Measurements from ENCODE around the gene USP12. TPM values are rescaled to one million over a fixed set of nuclear protein-coding genes. Genes with fewer than 3 reads are reported as not detected.

Gene USP12
- total and polyA plus RNA-seq, 10 donors, result 13.3 to 37.3 (median 28.3) TPM

DNA sequence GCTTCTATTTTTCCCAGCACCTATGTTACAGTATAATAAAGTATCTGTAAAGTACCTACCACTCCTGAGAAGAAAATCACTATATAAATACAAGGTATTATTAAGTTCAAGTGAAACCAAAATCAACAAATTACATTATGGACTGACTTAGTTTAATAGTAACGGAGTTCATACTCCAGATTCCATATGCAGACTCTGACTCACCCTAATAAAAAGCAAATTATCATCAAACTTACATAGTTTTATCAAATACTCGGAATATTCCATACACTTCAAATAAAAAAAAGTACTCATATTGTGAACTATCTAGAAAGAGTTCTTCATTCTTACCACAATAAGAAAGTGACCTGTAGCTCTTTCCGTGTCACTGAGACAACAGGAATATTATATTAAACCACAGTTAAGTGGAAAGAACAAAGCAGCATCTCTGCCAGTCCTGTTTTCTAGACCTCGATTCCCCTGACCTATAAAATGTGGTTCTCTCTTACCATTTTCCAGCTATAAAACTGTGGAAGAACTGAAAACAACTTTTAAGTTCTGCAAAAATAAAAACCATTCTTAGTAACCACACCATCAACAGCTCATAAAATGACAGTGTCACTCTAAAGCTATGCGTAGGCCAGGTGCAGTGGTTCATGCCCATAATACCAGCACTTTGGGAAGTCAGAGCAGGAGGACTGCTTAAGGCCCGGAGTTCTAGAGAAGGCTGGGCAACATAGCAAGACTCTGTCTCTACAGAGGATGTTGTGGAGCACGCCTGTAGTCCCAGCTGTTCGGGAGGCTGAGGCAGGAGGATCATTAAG, 42.6 kb downstream of the USP12 start:
- Histone ChIP-seq H3K9me3 (peaks cover 0 to 24% (median 14%) of the 10 kb centered on the region in 8 donors), H3K4me3 (no peak overlapping the region), H3K27me3 (replicated peaks in 1 of 7) (no peaks in the 10 kb centered on the region), H3K27ac (no peak overlapping the region), H3K36me3 (peaks cover 0 to 10% (median 0%) of the 10 kb centered on the region in 6 donors), H3K4me1 (peaks cover 0 to 87% (median 35%) of the 10 kb centered on the region in 6 donors)
- no peak for DNase-seq
- 87 to 93% (median 91%) methylated on average over 8 of the region's 8 CpGs for WGBS, 5 donors
- TF ChIP-seq POLR2AphosphoS5 (IDR thresholded peaks at IDR 0.05), result no peak
- TF ChIP-seq POLR2A (IDR thresholded peaks at IDR 0.05), result no peak
- TF ChIP-seq, protein P1, sequence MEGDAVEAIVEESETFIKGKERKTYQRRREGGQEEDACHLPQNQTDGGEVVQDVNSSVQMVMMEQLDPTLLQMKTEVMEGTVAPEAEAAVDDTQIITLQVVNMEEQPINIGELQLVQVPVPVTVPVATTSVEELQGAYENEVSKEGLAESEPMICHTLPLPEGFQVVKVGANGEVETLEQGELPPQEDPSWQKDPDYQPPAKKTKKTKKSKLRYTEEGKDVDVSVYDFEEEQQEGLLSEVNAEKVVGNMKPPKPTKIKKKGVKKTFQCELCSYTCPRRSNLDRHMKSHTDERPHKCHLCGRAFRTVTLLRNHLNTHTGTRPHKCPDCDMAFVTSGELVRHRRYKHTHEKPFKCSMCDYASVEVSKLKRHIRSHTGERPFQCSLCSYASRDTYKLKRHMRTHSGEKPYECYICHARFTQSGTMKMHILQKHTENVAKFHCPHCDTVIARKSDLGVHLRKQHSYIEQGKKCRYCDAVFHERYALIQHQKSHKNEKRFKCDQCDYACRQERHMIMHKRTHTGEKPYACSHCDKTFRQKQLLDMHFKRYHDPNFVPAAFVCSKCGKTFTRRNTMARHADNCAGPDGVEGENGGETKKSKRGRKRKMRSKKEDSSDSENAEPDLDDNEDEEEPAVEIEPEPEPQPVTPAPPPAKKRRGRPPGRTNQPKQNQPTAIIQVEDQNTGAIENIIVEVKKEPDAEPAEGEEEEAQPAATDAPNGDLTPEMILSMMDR (IDR thresholded peaks at IDR 0.05 in 8 of 11, conservative IDR thresholded peaks at IDR 0.05 in 3 of 11), result no peak
- intact Hi-C loops (cut with DNase I; ENCODE audit: low total_unique reads), result no loop called here

DNA sequence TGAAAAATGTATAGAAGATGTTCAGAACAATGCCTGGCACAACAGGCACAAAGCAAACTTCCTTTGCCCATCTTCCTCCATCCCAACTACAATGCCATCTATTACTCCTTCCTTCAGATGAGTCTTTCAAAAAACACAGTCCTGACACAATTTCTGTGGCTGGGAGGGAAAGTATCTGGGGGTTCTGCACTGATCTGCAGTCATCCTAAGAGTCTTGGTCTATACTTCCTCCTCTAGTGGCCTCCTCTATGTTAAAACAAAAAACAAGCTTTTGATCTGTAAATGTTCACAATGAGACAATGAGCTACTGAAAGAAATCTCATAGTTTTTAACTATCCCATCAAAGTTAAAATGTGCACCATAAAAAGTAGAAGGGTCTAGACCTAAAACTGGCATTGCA, 44.8 kb downstream of the USP12 start:
- Histone ChIP-seq H3K4me3 (no peak overlapping the region), H3K27ac (no peak overlapping the region), H3K9me3 (peaks cover 0 to 45% (median 29%) of the 10 kb centered on the region in 8 donors), H3K4me1 (peaks cover 0 to 66% (median 23%) of the 10 kb centered on the region in 6 donors), H3K36me3 (peaks cover 0 to 18% (median 0%) of the 10 kb centered on the region in 6 donors), H3K27me3 (replicated peaks in 1 of 7) (no peaks in the 10 kb centered on the region)
- DNase-seq, result no peak
- intact Hi-C loops (cut with DNase I; ENCODE audit: low total_unique reads), result no loop called here
- TF ChIP-seq, protein P1 (IDR thresholded peaks at IDR 0.05 in 8 of 11, conservative IDR thresholded peaks at IDR 0.05 in 3 of 11), result no peak
- TF ChIP-seq POLR2AphosphoS5 (IDR thresholded peaks at IDR 0.05) (no peak), POLR2A (IDR thresholded peaks at IDR 0.05) (no peak)

DNA sequence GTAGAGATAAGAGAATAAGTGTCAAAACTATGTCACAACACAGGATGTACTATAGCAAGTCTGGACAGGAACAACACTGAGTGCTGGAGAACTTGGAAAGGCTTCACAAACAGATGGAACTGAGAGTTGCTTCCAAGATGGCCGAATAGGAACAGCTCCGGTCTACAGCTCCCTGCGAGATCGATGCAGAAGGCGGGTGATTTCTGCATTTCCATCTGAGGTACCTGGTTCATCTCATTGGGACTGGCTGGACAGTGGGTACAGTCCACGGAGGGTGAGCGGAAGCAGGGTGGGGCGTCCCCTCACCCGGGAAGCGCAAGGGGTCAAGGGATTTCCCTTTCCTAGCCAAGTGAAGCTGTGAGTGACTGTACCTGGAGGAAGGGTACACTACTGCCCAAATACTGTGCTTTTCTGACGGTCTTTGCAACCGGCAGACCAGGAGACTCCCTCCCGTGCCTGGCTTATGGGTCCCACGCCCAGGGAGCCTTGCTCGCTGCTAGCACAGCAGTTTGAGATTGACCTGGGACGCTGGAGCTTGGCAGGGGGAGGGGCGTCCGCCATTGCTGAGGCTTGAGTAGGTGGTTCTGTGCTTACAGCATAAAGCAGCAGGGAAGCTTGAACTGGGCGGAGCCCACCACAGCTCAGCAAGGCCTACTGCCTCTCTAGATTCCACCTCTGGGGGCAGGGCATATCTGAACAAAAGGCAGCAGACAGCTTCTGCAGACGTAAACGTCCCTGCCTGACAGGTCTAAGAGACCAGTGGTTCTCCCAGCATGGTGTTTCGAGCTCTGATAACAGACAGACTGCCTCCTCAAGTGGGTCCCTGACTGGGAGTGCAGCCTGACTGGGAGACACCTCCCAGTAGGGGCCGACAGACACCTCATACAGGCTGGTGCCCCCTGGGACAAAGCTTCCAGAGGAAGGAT, 46.0 kb downstream of the USP12 start:
- peaks cover 0 to 18% (median 0%) of the 10 kb centered on the region in 6 donors for H3K36me3 ChIP-seq
- intact Hi-C loops (cut with DNase I; ENCODE audit: low total_unique reads), result no loop called here
- H3K27ac ChIP-seq, result no peak overlapping the region
- no peaks in the 10 kb centered on the region for H3K27me3 ChIP-seq (replicated peaks in 1 of 7)
- peaks cover 6 to 62% (median 19%) of the 10 kb centered on the region in 6 donors for H3K4me1 ChIP-seq
- no peak for DNase-seq
- TF ChIP-seq POLR2AphosphoS5 (IDR thresholded peaks at IDR 0.05) (peak in 1 of 3 donors; percentile 28), POLR2A (IDR thresholded peaks at IDR 0.05) (no peak)
- TF ChIP-seq, protein P1 (IDR thresholded peaks at IDR 0.05 in 8 of 11, conservative IDR thresholded peaks at IDR 0.05 in 3 of 11), result no peak
- WGBS, 5 donors, result 95 to 98% (median 96%) methylated on average over 13 to 23 of the region's 23 CpGs
- H3K4me3 ChIP-seq, result no peak overlapping the region
- H3K9me3 ChIP-seq, result peaks cover 0 to 42% (median 26%) of the 10 kb centered on the region in 8 donors
